CD8-positive, alpha-beta memory T cell (primary cell): Measurements from ENCODE around the gene GARIN5A. TPM values are rescaled to one million over a fixed set of nuclear protein-coding genes. Genes with fewer than 3 reads are reported as not detected.
A peak's percentile ranks its signal among the peaks of the same experiment; 100 is the strongest.

Source experiments
- CTCF ChIA-PET: fragments of 350-600 bp; sonication (Branson Sonifier 250); formaldehyde crosslinking; loops from one replicate; lab custom pipeline; 2021; ENCODE audit warnings: antibody characterized with exemption; lab: Charles Lee
- POLR2A ChIA-PET: fragments of 350-600 bp; sonication (Branson Sonifier 250); formaldehyde crosslinking; loops from one replicate; lab custom pipeline; 2021; ENCODE audit warnings: antibody characterized with exemption; lab: Charles Lee
- DNase-seq, 5 donors: peaks; one replicate each; pipeline versions ENCODE4 v3.0.0 to v3.0.0-alpha.2; 2020 to 2022; ENCODE audit warnings: mixed read lengths in 1 of 5
- H3K27ac ChIP-seq: one replicate; pipeline ENCODE4 v1.7.0; 2013; ENCODE audit warnings: low read depth, mild to moderate bottlenecking, low read length, moderate library complexity
- H3K27me3 ChIP-seq: 2 replicates; pipeline ENCODE4 v1.7.0; 2013; ENCODE audit warnings: low read length, mild to moderate bottlenecking; ENCODE audit not compliant: insufficient read depth, poor library complexity, severe bottlenecking
- H3K36me3 ChIP-seq: 2 replicates; pipeline ENCODE4 v1.7.0; 2013; ENCODE audit warnings: mild to moderate bottlenecking, low read length, moderate library complexity; ENCODE audit not compliant: insufficient read depth
- H3K4me1 ChIP-seq: 2 replicates; pipeline ENCODE4 v1.7.0; 2013; ENCODE audit warnings: mild to moderate bottlenecking, low read length, moderate library complexity; ENCODE audit not compliant: insufficient read depth
- H3K4me3 ChIP-seq: 2 replicates; pipeline ENCODE4 v1.7.0; 2013; ENCODE audit warnings: mild to moderate bottlenecking, low read length
- H3K9me3 ChIP-seq: 2 replicates; pipeline ENCODE4 v1.7.0; 2013; ENCODE audit warnings: mild to moderate bottlenecking, low read length
- H3K27ac Mint-ChIP-seq, 8 donors: one replicate each; pipeline ENCODE4 v1.8.0; 2020 to 2021; ENCODE audit warnings: mixed read lengths in 8 of 8, mild to moderate bottlenecking in 6 of 8, inconsistent platforms in 3 of 8, moderate library complexity in 3 of 8
- H3K27me3 Mint-ChIP-seq, 2 donors: one replicate each; pipeline ENCODE4 v1.8.0; 2020 to 2021; ENCODE audit warnings: mixed read lengths in 2 of 2, mild to moderate bottlenecking in 1 of 2, moderate library complexity in 1 of 2
- H3K36me3 Mint-ChIP-seq, 3 donors: one replicate each; pipeline ENCODE4 v1.8.0; 2020 to 2021; ENCODE audit warnings: mixed read lengths in 3 of 3, inconsistent platforms in 1 of 3, mild to moderate bottlenecking in 1 of 3
- H3K4me1 Mint-ChIP-seq, 3 donors: one replicate each; pipeline ENCODE4 v1.8.0; 2020 to 2021; ENCODE audit warnings: mixed read lengths in 3 of 3, inconsistent platforms in 1 of 3, mild to moderate bottlenecking in 1 of 3
- H3K4me3 Mint-ChIP-seq, 7 donors: one replicate each; pipeline ENCODE4 v1.8.0; 2020 to 2021; ENCODE audit warnings: mixed read lengths in 7 of 7, mild to moderate bottlenecking in 6 of 7, moderate library complexity in 4 of 7, inconsistent platforms in 2 of 7
- H3K9me3 Mint-ChIP-seq, 5 donors: one replicate each; pipeline ENCODE4 v1.8.0; 2020 to 2022; ENCODE audit warnings: mixed read lengths in 5 of 5, mild to moderate bottlenecking in 3 of 5, moderate library complexity in 2 of 5, inconsistent platforms in 1 of 5
- polyA plus RNA-seq: library from polyadenylated mRNA; unstranded; fragments of 300-500 nt; fragmentation: Illumina TruSeq; gene quantifications from one replicate; pipeline ENCODE4 v1.2.3, GENCODE V29; 2021
- total RNA-seq, 2 experiments: library from RNA; stranded (reverse); gene quantifications; one replicate each; pipeline ENCODE4 v1.2.3, GENCODE V29; 2021

The GARIN5A gene
- total and polyA plus RNA-seq, 3 experiments from 2014 or later: 0.33 to 0.97 (median 0.57) TPM

DNA sequence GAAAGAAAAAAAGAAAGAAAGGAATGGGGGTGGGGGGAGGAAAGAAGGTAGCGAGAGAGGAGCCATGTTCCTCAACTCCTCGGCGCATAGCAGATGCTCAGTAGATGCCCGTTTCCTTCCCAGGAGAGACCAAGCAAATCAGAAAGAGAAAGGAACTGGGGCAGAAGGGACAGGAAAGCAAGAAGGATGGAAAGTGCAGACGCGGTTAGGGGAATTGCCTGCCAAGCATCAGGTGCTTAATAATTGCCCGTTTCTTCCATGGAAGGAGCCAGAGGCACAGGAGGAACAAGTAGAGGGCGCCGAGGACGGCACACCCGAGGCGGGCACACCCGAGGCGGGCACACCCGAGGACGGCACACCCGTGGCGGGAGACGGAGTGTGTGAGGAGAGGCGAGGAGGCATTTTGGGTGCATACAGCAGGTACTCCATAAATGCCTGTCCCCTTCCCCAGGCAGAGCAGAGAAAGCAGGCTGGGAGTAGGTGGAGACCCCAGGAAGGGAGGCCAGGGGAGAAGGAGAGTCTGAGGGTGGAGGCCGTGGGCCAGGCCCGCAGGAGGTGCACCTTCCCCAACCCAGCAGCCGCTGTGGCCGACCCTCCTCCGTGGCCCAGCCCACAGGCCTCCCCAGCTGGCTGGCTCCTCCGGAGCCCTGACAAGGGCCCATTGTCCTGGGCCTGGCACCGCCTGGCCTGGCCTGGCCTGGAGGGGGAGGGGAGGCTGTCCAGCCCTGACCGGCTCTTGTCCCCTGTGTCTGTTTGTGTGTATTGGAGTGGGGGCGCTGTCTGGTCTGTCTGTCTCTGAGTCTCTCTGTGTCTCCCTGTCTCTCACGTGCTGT lies 19.8 kb upstream of the GARIN5A start:
- Histone ChIP-seq H3K36me3 (no peaks in the 10 kb centered on the region), H3K27ac (no peak overlapping the region), H3K9me3 (no peaks in the 10 kb centered on the region), H3K4me1 (peaks cover 12% of the 10 kb centered on the region), H3K27me3 (no peaks in the 10 kb centered on the region), H3K4me3 (no peak overlapping the region)
- ChIA-PET POLR2A (interaction anchor here (1.0 kb wide), 1 partner anchor 17 kb away, joined by 3 read pairs; no protein-coding TSS in a partner anchor), CTCF (no interaction called here)
- Mint-ChIP-seq H3K4me3 (no peak overlapping the region), H3K4me1 (peaks cover 10 to 11% (median 11%) of the 10 kb centered on the region in 3 donors), H3K27me3 (no peaks in the 10 kb centered on the region), H3K9me3 (no peaks in the 10 kb centered on the region), H3K36me3 (peaks cover 0 to 8% (median 5%) of the 10 kb centered on the region in 3 donors), H3K27ac (peak overlapping the region in 3 of 8 donors; percentile 51 to 85 (median 66))
- DNase-seq: peak in 1 of 5 donors; percentile 38

DNA sequence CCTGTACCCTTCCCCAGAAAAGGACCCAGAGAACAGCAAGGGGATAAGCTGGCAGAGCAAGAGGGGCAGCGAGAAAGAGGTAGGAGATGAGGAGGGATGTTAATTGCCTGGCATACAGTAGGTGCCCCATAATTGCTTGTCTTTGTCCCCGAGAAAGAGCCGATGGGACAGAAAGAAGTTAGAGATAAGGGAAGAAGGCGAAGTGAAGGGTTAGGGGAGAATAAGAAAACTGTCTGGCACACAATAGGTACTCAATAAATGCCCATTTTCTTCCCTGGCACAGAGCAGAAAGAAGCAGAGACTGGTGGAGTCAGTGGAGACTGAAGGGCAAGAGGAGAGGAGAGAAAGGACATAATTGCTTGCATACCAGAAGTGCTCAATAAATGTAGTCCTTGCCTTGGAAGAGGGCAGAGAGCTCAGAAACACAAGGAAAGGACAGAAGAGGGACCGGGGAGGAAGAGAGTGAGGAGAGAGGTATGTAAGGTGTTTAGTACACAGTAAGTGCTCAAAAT lies 18.4 kb upstream of the GARIN5A start:
- peaks cover 0 to 6% (median 5%) of the 10 kb centered on the region in 3 donors for H3K36me3 Mint-ChIP-seq
- Histone ChIP-seq H3K4me3 (no peak overlapping the region), H3K9me3 (no peaks in the 10 kb centered on the region), H3K27ac (no peak overlapping the region), H3K36me3 (no peaks in the 10 kb centered on the region), H3K4me1 (peaks cover 12% of the 10 kb centered on the region), H3K27me3 (no peaks in the 10 kb centered on the region)
- H3K27ac Mint-ChIP-seq: peak overlapping the region in 2 of 8 donors; percentile 0 to 20
- H3K27me3 Mint-ChIP-seq: no peaks in the 10 kb centered on the region
- H3K9me3 Mint-ChIP-seq: no peaks in the 10 kb centered on the region
- peaks cover 18 to 21% (median 20%) of the 10 kb centered on the region in 3 donors for H3K4me1 Mint-ChIP-seq
- CTCF ChIA-PET: no interaction called here
- POLR2A ChIA-PET: no interaction called here
- no peak for DNase-seq
- peak overlapping the region in 1 of 7 donors; percentile 54 for H3K4me3 Mint-ChIP-seq

DNA sequence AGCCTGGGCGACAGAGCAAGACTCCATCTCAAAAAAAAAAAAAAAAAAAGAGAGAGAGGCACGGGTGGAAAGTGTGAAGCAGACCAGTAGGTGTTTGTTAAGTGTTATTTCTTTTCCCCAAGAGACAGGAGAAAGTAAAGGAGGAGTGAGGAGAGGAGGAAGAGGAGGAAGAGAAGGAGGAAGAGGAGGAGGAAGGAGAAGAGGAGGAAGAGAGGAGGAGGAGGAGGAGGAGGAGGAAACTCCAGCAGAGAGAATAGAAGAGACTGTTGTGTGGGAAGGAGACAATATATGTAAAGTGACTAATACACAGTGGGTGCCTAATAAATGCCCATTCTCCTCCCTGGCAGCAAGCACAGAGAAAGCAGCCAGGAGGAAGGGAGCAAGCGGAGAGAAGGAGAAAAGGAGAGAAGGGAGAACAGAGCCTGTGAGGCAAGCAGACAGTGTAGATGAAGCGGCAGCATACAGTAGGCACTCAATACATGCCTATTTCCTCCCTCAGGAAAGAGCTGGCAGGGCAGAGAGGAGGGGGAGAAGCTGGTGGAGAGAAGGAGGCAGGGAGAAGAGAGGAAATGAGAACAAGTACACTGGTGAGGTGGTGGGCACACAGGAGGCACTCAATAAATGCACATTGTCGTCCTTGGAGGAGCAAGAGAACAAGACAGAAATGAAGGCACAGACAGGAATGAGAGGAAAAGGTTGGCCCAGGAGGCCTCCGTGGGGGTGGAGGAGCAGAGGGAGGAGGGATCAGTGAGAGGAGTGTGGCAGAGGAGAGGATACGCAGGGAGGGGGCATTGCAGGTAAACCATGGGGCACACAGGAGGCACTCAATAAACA lies 17.8 kb upstream of the GARIN5A start:
- Mint-ChIP-seq H3K27ac (peak overlapping the region in 4 of 8 donors; percentile 45 to 83 (median 56)), H3K4me3 (no peak overlapping the region), H3K36me3 (peaks cover 0 to 6% (median 5%) of the 10 kb centered on the region in 3 donors), H3K27me3 (no peaks in the 10 kb centered on the region), H3K9me3 (no peaks in the 10 kb centered on the region), H3K4me1 (peaks cover 18 to 21% (median 20%) of the 10 kb centered on the region in 3 donors)
- Histone ChIP-seq H3K4me1 (peaks cover 12% of the 10 kb centered on the region), H3K27me3 (no peaks in the 10 kb centered on the region), H3K36me3 (no peaks in the 10 kb centered on the region), H3K9me3 (no peaks in the 10 kb centered on the region), H3K4me3 (no peak overlapping the region), H3K27ac (no peak overlapping the region)
- CTCF ChIA-PET: interaction anchor here (0.7 kb wide), 1 partner anchor 946 kb away, joined by 3 read pairs; no protein-coding TSS in a partner anchor
- POLR2A ChIA-PET: no interaction called here
- DNase-seq: no peak

DNA sequence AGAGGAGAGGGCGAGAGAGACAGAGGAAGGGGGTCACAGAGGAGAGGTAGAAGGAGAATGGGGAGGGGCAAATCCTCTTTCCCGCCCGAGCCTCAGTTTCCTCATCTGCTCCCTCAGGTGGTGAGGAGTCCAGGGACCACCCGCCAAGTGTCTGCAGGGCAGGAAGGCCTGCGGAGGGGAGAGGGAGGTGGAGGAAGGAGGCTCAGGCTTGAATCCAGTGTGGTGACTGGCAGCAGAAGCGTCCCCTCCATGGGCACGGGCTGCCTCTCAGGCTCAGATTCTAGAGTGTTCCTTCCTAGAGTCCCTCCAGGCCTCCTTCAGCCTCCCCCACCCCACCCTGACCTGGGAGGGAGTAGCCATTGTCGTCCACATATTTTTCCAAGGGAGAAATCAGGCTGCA lies 16.5 kb upstream of the GARIN5A start:
- Histone ChIP-seq H3K9me3 (no peaks in the 10 kb centered on the region), H3K27ac (no peak overlapping the region), H3K36me3 (no peaks in the 10 kb centered on the region), H3K27me3 (no peaks in the 10 kb centered on the region), H3K4me3 (no peak overlapping the region), H3K4me1 (peaks cover 12% of the 10 kb centered on the region)
- DNase-seq: no peak
- peaks cover 18 to 28% (median 20%) of the 10 kb centered on the region in 3 donors for H3K4me1 Mint-ChIP-seq
- POLR2A ChIA-PET: no interaction called here
- H3K27ac Mint-ChIP-seq: peak overlapping the region in 1 of 8 donors; percentile 54
- H3K4me3 Mint-ChIP-seq: no peak overlapping the region
- no peaks in the 10 kb centered on the region for H3K9me3 Mint-ChIP-seq
- no peaks in the 10 kb centered on the region for H3K27me3 Mint-ChIP-seq
- peaks cover 0 to 6% (median 5%) of the 10 kb centered on the region in 3 donors for H3K36me3 Mint-ChIP-seq
- CTCF ChIA-PET: no interaction called here

DNA sequence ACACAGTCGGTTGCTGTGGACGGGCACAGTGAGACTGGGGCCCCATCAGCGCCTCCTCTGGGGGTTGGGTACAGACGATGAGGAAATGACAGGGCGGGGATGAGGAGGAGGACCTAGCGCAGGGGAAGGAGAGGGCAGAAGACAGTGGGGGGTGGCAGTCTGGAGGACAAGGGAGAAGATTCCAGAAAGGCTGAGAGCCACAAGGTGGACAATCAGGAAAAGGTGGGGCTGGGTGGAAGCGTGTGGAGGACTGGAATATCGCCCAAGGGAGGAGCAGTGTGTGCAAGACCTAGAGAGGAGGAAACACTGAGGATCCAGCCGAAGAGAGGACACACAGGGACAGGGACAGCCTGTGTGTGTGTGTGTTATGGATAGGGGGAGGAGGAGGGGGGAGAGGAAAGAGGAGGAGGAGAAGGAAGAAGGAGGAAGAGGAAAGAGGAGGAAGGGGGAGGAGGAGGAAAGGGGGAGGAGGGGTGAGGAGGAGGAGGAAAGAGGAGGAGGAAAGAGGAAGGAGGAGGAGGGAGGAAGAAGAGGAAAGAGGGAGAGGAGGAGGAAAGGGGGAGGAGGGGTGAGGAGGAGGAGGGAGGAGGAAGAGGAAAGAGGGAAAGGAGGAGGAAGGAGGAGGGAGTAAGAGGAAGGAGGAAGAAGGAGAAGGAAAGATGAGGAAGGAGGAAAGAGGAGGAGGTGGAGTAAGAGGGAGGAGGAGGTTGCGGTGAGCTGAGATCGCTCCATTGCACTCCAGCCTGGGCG lies 15.8 kb upstream of the GARIN5A start:
- POLR2A ChIA-PET: no interaction called here
- peak in 1 of 5 donors; percentile 32 for DNase-seq
- H3K4me3 Mint-ChIP-seq: peak overlapping the region in 1 of 7 donors; percentile 38

DNA sequence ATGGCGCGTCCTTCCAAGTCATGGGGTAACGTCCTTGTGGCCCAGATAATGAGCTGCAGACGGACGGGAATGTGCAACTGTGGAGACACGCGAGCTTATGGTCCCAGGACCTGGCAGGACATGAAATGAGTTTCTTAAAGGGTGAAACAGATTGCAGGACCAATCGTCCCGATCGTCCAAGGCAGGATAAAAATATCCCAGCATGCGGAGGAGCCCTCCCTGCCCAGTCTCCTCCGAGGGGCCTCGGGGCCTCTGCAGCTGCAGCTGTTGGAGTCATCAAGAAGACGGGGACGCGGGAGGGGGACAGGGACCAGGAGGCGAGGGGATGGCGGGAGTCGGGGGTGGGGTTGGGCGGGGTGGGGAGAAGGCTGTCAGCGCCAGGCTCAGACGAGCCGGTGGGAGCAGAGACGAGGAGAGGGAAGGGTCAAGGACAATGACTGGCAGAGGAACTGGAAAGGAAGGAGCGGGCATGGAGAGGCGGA lies 14.4 kb upstream of the GARIN5A start:
- H3K27ac ChIP-seq: no peak overlapping the region
- Mint-ChIP-seq H3K27me3 (no peaks in the 10 kb centered on the region), H3K27ac (peak overlapping the region in 2 of 8 donors; percentile 30 to 58), H3K36me3 (peaks cover 0 to 5% (median 3%) of the 10 kb centered on the region in 3 donors), H3K9me3 (no peaks in the 10 kb centered on the region), H3K4me3 (no peak overlapping the region), H3K4me1 (peaks cover 20 to 28% (median 20%) of the 10 kb centered on the region in 3 donors)
- H3K27me3 ChIP-seq: no peaks in the 10 kb centered on the region
- ChIA-PET POLR2A (no interaction called here), CTCF (no interaction called here)
- no peaks in the 10 kb centered on the region for H3K9me3 ChIP-seq
- DNase-seq: no peak
- H3K4me1 ChIP-seq: peaks cover 12% of the 10 kb centered on the region
- H3K36me3 ChIP-seq: no peaks in the 10 kb centered on the region
- H3K4me3 ChIP-seq: no peak overlapping the region

More for the DNA sequence above, 15.8 kb upstream of the GARIN5A start:
- CTCF ChIA-PET: no interaction called here
- Mint-ChIP-seq H3K9me3 (no peaks in the 10 kb centered on the region), H3K27me3 (no peaks in the 10 kb centered on the region), H3K27ac (peak overlapping the region in 4 of 8 donors; percentile 14 to 81 (median 50)), H3K36me3 (peaks cover 0 to 6% (median 5%) of the 10 kb centered on the region in 3 donors), H3K4me1 (peaks cover 18 to 28% (median 20%) of the 10 kb centered on the region in 3 donors)
- no peaks in the 10 kb centered on the region for H3K36me3 ChIP-seq
- no peak overlapping the region for H3K27ac ChIP-seq
- H3K27me3 ChIP-seq: no peaks in the 10 kb centered on the region
- peaks cover 12% of the 10 kb centered on the region for H3K4me1 ChIP-seq
- no peaks in the 10 kb centered on the region for H3K9me3 ChIP-seq
- H3K4me3 ChIP-seq: no peak overlapping the region

DNA sequence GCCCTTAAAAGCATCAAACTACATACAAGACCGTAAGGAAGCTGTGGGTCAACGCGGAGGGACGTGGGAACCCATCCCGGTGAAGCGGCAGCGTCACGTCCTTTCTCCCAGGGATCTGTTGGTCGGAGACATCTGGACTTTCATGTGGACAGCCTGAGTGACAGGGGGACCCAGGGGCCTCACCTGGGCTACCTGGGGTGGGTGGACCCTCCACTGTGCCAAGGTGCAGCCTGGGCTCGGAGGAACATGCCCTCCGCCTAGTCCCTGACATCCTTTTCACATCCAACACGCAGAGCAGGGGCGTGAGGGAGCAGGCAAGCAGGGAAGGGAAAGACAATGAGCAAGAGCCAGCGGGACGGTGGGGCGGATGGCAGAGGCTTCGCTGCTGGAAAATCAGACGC lies 13.8 kb upstream of the GARIN5A start:
- peaks cover 20 to 28% (median 20%) of the 10 kb centered on the region in 3 donors for H3K4me1 Mint-ChIP-seq
- peaks cover 12% of the 10 kb centered on the region for H3K4me1 ChIP-seq
- H3K27me3 ChIP-seq: no peaks in the 10 kb centered on the region
- peak overlapping the region in 1 of 8 donors; percentile 80 for H3K27ac Mint-ChIP-seq
- H3K36me3 Mint-ChIP-seq: peaks cover 0 to 6% (median 5%) of the 10 kb centered on the region in 3 donors
- no peaks in the 10 kb centered on the region for H3K36me3 ChIP-seq
- H3K4me3 ChIP-seq: no peak overlapping the region
- ChIA-PET CTCF (no interaction called here), POLR2A (no interaction called here)
- no peaks in the 10 kb centered on the region for H3K9me3 ChIP-seq
- no peaks in the 10 kb centered on the region for H3K27me3 Mint-ChIP-seq
- DNase-seq: no peak
- H3K4me3 Mint-ChIP-seq: no peak overlapping the region
- no peak overlapping the region for H3K27ac ChIP-seq
- H3K9me3 Mint-ChIP-seq: no peaks in the 10 kb centered on the region
